ENCODE data around the gene ANKRD10.

Gene ANKRD10

GRCh38 chr13:110916301-110917142 is 1.7 kb upstream of the ANKRD10 start:
- no peak for DNase-seq (ENCODE audit: low read depth in 3 of 3, low spot score in 1 of 3)

DNA sequence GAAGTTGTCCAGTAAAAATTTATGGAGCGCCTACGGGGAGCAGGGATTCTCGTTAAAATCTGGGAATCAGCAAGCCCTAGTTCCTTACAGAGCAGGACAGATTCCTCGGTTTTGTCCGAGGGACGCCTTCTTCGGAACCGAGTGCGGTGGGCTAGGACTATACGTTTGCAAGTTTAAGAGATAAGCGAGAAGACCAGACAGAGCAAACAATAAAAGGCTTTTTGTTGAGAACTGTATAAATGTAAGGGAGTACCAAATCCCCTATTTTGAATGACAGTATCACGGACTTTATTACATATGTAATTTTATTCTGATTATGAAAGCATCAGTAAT is 971 bp upstream of the ANKRD10 start:
- no peak for DNase-seq (ENCODE audit: low read depth in 3 of 3, low spot score in 1 of 3)

GRCh38 chr13:110914331-110915056 is 375 bp downstream of the ANKRD10 start:
- peak; percentile 27 to 66 (median 45) for DNase-seq (ENCODE audit: low read depth in 3 of 3, low spot score in 1 of 3)

DNA sequence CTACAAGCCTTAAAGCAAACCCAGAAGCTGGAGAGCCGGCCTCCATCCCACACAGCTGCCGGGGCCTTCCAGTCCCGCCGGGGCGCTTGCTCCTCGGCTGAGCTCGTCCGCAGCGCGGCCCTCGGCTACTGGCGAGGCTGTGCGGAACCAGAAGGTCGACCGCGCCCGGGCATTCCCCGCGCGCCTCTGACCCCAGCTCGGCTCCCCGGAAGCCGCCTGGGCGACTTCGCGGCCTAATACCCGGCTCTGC is 863 bp downstream of the ANKRD10 start:
- peak in 1 of 3 donors; percentile 3 for DNase-seq (ENCODE audit: low read depth in 3 of 3, low spot score in 1 of 3)

GRCh38 chr13:110913322-110914080 is 1.4 kb downstream of the ANKRD10 start:
- no peak for DNase-seq (ENCODE audit: low read depth in 3 of 3, low spot score in 1 of 3)

DNA sequence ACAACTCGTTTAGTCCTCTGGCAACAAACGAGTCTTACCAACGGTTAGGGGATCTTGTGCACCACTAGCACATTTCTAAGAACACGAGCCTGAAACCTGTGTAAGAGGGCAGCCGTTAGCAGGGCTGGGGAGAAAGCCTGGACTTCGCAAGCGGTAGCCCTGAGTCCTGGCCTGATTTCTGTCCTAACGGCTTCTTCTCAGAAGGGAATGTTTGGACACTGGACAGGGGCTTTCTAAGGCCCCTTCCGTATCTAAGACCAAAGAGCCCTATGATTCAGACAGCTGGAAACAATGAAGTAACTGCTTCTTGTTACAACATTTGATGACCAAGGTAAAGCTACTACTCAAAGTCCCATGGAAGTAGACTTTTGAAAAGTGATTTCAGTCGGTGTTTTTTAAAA is 2.2 kb downstream of the ANKRD10 start:
- no peak for DNase-seq (ENCODE audit: low read depth in 3 of 3, low spot score in 1 of 3)

DNA sequence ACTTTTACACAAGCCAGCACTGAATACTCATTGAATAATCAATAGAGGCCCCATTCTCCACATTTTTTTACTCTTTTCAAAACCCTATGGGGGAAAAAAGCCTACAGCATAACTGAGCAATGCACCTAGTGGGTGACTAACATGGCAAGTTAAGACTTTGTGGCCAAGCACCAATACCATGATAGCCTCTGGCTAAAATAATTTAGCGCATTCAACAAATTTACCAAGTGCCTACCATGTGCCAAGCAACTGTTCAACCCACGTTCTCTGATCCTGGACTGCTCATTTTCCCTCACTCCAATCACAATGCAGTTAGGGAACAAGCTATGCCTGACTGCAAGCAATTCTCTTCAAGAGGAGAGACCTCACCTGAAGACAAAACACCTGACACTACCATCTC is 3.0 kb downstream of the ANKRD10 start:
- DNase-seq (ENCODE audit: low read depth in 3 of 3, low spot score in 1 of 3): no peak

- DNase-seq (ENCODE audit: low read depth in 3 of 3, low spot score in 1 of 3): no peak
Observed at GRCh38 chr13:110910013-110910890, 4.6 kb downstream of the ANKRD10 start.

DNA sequence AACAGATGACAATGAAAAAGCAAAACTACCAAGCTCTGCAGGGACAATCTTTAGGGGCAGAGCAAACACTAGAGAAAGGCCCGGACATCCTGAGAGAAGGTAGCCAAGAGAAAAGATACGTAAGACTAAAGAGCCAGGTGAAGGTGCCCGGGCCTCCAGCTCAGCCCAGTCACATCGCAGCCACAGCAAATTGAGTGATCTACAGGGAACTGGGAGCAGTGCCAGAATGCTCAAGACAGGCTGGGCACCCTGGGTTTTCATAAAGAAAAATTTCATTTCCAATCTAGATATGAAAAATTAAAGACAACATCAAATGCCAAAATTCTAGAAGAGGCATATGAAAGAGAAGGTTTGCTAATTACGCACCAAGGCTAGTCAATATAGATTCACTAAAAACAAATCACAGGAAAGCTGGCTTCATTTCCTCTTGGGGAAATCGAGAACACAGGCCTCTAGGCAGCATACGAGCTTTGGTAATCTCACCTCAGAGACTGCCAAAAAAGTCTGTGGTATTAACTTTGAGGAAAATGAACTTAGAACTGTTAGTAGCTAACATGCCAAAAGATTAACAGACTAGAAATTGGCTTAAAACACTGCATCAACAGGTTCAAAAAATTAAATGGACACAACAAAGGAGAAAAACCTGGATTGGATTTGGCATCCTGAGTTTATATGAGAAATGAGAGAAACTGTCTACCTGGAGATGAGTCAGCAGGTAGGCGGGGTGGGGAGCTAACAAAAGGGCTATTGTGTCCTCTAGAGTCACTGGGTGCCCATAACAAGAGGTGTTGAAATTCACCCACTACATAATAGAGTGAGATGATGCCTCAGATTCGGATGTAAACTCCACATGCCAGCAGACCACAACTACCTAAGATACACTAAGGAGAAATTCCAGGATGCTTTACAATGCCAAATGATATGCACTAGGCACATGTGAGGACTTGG is 6.6 kb downstream of the ANKRD10 start:
- no peak for DNase-seq (ENCODE audit: low read depth in 3 of 3, low spot score in 1 of 3)

- no peak for DNase-seq (ENCODE audit: low read depth in 3 of 3, low spot score in 1 of 3)
Observed at GRCh38 chr13:110907301-110907700, 7.6 kb downstream of the ANKRD10 start.

DNA sequence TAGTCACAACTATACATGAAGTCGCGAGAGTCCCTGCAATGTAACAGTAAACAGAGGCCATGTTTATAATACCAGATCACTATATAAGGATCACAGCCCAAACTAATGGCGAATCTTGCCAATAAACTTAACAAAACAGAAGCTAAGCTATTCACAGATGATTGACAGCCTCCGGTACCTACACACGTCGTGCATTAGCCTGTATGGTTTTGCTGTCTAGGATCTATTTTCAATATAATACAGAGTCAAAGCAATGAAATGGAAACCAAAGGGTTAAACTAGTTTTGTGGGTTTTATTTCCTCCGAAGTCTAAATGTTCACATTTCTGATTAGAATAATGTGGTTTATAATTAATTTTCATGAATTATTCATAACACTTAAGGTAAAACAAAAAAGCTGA is 10.1 kb downstream of the ANKRD10 start:
- DNase-seq (ENCODE audit: low read depth in 3 of 3, low spot score in 1 of 3): no peak

GRCh38 chr13:110902370-110902769 is 12.5 kb downstream of the ANKRD10 start:
- no peak for DNase-seq (ENCODE audit: low read depth in 3 of 3, low spot score in 1 of 3)

DNA sequence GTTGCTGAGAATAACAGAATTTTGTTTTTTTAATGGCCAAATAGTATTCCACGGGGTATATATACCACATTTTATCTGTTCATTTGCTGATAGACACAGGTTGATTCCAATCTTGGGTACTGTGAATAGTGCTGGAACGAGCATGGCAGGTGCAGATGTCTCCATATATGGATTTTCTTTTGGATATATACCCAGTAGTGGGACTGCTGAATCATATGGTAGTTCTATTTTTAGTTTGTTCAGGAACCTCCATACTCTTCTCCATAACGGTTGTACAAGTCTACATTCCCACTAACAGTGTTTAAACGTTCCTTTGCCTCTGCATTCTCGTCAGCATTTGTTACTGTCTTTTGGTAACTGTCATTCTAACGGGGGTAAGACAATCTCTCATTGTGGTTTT is 17.3 kb downstream of the ANKRD10 start:
- no peak for DNase-seq (ENCODE audit: low read depth in 3 of 3, low spot score in 1 of 3)

DNA sequence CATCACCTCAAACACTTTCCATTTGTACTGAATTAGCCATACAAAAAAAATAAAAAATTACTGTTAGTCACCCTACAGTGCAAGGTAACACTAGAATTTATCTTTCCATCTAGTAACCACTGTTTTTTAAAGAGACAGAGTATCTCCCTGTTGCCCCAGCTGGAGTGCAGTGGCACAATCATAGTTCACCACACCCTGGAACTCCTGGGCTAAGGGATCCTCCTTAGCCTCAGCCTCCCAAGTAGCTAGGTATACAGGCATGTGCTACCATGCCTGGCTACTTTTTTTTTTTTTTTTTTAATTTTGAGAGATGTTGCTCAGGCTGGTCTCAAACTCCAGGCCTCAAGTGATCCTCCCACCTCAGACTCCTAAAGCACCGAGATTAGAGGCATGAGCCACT is 17.9 kb downstream of the ANKRD10 start:
- DNase-seq (ENCODE audit: low read depth in 3 of 3, low spot score in 1 of 3): no peak

DNA sequence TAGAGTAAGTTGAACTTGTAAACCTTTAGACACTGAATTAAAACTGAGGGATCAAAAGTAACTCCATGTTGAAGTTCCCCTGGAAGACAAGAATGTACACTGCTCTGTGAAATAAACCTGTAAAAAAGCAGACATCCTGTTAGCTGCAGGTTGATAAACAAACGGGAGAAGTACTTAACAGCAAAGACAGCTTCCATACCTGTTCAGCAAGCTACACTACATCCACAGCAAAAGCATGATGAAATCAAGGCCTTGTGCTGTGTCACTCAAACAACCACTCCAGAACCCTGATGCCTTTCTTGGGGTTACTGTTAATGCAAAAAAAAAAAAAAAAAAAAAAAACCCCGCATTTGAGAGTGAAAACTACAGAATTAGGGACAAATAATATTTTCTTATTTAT is 20.8 kb downstream of the ANKRD10 start:
- DNase-seq (ENCODE audit: low read depth in 3 of 3, low spot score in 1 of 3): no peak

GRCh38 chr13:110893571-110893970 is 21.3 kb downstream of the ANKRD10 start:
- no peak for DNase-seq (ENCODE audit: low read depth in 3 of 3, low spot score in 1 of 3)

DNA sequence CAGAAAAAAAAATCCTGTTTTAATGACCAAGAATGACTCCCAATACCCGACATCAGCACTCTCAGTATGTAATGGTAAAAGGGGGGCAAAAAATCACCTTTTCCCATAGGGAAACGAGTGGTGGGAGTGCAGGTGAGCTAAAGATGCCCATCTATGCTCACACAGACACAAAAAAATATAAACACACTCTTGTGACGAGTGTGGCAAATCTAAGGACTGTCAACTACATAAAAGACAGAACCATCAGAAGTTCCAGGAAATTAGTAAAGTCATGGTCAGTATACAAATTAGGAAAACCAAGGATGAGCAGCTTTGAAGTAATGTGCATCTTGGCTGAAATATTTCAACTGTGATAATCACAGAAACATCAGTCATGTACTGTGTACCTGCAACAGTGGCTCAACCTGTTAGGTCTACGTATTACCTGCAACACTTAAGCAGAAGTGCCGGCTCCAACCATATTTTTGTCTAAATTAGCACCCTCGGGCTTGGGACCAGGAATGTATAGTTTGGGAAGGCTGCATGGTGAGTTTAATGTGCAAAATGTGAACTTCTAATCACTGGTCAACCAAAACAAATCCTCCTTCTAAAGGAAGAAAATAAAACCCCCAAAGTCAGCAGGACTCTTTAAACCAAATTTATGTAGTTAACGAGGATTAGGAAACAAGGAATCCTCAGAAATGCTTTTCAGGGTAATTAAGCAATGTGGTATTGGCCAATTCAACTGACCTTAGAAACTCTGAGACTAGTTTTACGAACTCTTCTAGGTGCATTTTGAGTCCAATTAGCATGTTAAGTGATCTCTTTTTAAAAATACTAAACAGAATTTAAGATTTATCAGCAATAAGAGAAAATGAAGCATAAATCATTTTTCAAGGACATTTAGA is 24.3 kb downstream of the ANKRD10 start:
- no peak for DNase-seq (ENCODE audit: low read depth in 3 of 3, low spot score in 1 of 3)

- no peak for DNase-seq (ENCODE audit: low read depth in 3 of 3, low spot score in 1 of 3)
Observed at GRCh38 chr13:110888390-110888789, 26.5 kb downstream of the ANKRD10 start.
